22Rv1 (cell line): ENCODE data around the gene TCP1.

Experiments used
- H3K27ac ChIP-seq: fragments of 450-650 bp; 2 replicates; pipeline ENCODE4 v1.5.1; 2017
- CTCF ChIP-seq: fragments of 450-650 bp; IDR thresholded peaks from 2 replicates; pipeline ENCODE4 v1.5.1; 2017; ENCODE audit warnings: mild to moderate bottlenecking
- ZFX ChIP-seq: fragments of 450-650 bp; IDR thresholded peaks from 2 replicates; pipeline ENCODE4 v1.6.1; 2017; ENCODE audit warnings: antibody characterized with exemption, borderline replicate concordance

TCP1 gene

DNA sequence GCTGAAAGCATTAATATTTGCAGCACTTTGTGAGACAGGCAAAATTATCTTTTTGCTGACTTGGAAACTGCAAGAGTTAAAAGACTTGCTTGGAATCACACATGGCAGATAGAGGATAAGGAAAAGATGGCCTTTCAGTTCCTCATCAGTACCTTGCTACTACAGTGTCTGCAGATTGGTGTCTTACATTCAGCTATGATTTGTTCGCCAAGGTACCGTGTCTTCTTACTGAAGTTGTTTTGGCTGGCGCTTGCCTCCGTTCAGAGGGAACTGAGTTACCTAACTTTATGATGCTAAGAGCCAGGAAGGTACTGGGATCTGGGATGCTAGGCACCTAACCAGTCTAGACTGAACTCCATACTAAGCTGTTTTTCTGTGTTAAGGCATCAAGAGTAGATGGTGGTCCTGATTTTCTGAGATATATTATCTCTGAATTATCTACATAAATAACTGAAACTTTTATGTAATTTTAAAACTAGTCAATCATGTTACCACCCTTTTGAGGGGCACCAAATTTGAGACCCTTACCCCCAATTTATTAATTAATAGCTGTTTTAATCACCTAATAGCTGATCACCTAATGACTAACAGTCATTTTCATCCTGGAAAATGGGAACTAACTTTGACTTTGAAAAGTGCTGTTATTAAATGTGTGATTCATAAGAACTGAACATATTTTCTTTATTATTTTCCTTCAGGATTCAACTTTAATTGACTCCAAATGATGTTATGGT is 59.6 kb downstream of the TCP1 start:
- TF ChIP-seq CTCF (no peak), ZFX (no peak)
- H3K27ac ChIP-seq = 0 out of 2 replicates have a peak overlapping the region, but pooled peaks have one; percentile 94

- peak overlapping the region; percentile 94 for H3K27ac ChIP-seq
- TF ChIP-seq ZFX (no peak), CTCF (no peak)
These were observed 60.9 kb downstream of the TCP1 start for GRCh38 chr6:159728531-159728964.
